Measurements from ENCODE around the gene GOLGA6L26. TPM values are rescaled to one million over a fixed set of nuclear protein-coding genes. Genes with fewer than 3 reads are reported as not detected.
A peak's percentile ranks its signal among the peaks of the same experiment; 100 is the strongest.
"Not testable (repeated sequence)": the region's sequence is repeated elsewhere in the genome, so short reads cannot be mapped to it uniquely, and the experiment has no call there.

The GOLGA6L26 gene
- total RNA-seq, 1 donor from 2014 or later = not detected

DNA sequence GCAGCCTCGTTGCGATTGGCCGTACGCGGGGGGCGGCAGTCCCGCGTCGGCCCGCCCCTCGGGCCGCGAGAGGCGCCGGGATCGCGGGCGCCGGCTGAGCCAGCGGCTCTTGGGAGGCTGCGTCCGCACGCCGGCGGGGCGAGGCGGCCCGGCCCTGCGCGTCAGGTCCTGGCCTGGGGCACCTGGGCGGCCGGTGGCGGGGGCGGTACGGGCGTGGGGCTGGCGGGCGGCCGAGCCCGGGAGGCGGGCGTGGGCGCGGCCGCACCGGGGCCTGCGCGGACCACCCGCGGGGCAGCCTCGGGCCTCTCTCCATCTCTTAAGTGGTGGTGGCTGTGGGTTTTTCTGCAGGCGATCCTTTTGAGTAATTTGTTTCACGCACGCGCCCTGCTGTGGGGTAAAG, 30.3 kb downstream of the GOLGA6L26 start:
- H2AFZ ChIP-seq (ENCODE audit: low read depth, low read length); H3K27ac ChIP-seq (ENCODE audit: low read depth, low read length); H3K36me3 Mint-ChIP-seq (ENCODE audit: low read depth, unreplicated experiment); H3K27ac Mint-ChIP-seq (ENCODE audit: unreplicated experiment); FAIRE-seq; H3K27me3 ChIP-seq (ENCODE audit: insufficient read depth, low read length); H3K4me1 ChIP-seq (ENCODE audit: insufficient read depth, low read length); H3K27me3 Mint-ChIP-seq (ENCODE audit: low read depth, unreplicated experiment); H3K9me3 ChIP-seq (ENCODE audit: insufficient read depth, low read depth, low read length); H4K20me1 ChIP-seq (ENCODE audit: insufficient read depth, low read length); H3K9me3 Mint-ChIP-seq (ENCODE audit: unreplicated experiment); H3K36me3 ChIP-seq (ENCODE audit: insufficient read depth, low read length): not testable (repeated sequence)
- Mint-ChIP-seq H3K4me1 (ENCODE audit: low read depth, unreplicated experiment) (peaks cover 11% of the 10 kb centered on the region), H3K4me3 (ENCODE audit: unreplicated experiment) (peak overlapping the region; percentile 96)
- peak; percentile 6 for DNase-seq (ENCODE audit: low read depth)
- Histone ChIP-seq H3K4me2 (ENCODE audit: low read length) (peak overlapping the region; percentile 80), H3K4me3 (ENCODE audit: insufficient read depth, low read depth, low read length) (peak overlapping the region; percentile 50), H3K9ac (ENCODE audit: low read length) (peak overlapping the region; percentile 71), H3K79me2 (ENCODE audit: insufficient read depth, low read length) (peaks cover 27% of the 10 kb centered on the region)

GRCh38 chr15:23303246-23303645, 30.8 kb downstream of the GOLGA6L26 start:
- not testable (repeated sequence) for H3K9ac ChIP-seq (ENCODE audit: low read length); H3K4me2 ChIP-seq (ENCODE audit: low read length); H3K27me3 Mint-ChIP-seq (ENCODE audit: low read depth, unreplicated experiment); H3K4me1 ChIP-seq (ENCODE audit: insufficient read depth, low read length); H3K9me3 ChIP-seq (ENCODE audit: insufficient read depth, low read depth, low read length); H3K36me3 Mint-ChIP-seq (ENCODE audit: low read depth, unreplicated experiment); DNase-seq (ENCODE audit: low read depth); H3K4me3 Mint-ChIP-seq (ENCODE audit: unreplicated experiment); H2AFZ ChIP-seq (ENCODE audit: low read depth, low read length); H3K27ac ChIP-seq (ENCODE audit: low read depth, low read length); FAIRE-seq; H3K4me3 ChIP-seq (ENCODE audit: insufficient read depth, low read depth, low read length); H3K27me3 ChIP-seq (ENCODE audit: insufficient read depth, low read length); H4K20me1 ChIP-seq (ENCODE audit: insufficient read depth, low read length); H3K36me3 ChIP-seq (ENCODE audit: insufficient read depth, low read length); H3K9me3 Mint-ChIP-seq (ENCODE audit: unreplicated experiment); H3K27ac Mint-ChIP-seq (ENCODE audit: unreplicated experiment)
- H3K4me1 Mint-ChIP-seq (ENCODE audit: low read depth, unreplicated experiment) = peaks cover 11% of the 10 kb centered on the region
- H3K79me2 ChIP-seq (ENCODE audit: insufficient read depth, low read length) = peaks cover 27% of the 10 kb centered on the region

Other genes starting within 250 kb of the GOLGA6L26 start
- not detected in 2 replicates for gene GOLGA6L1, start 197.4 kb downstream of the GOLGA6L26 start, total RNA-seq
- 0.14 and 0.26 TPM in 2 replicates for gene GOLGA8S, start 20.6 kb upstream of the GOLGA6L26 start, total RNA-seq
- gene GOLGA6L2, start 113.0 kb upstream of the GOLGA6L26 start, total RNA-seq = not detected in 2 replicates
- not detected in 2 replicates for gene MKRN3, start 231.5 kb upstream of the GOLGA6L26 start, total RNA-seq